H9 (cell line): ENCODE results near the gene MARCKS. TPM values are rescaled to one million over a fixed set of nuclear protein-coding genes. Genes with fewer than 3 reads are reported as not detected.

Experiments used
- DNase-seq: peaks from one replicate; pipeline ENCODE4 v3.0.0-alpha.2; 2017
- H2AFZ ChIP-seq: one replicate; pipeline ENCODE4 v1.6.1; 2013; ENCODE audit warnings: mild to moderate bottlenecking, low read length, control low read depth, moderate library complexity
- H2AK5ac ChIP-seq: 2 replicates; pipeline ENCODE4 v1.6.1; 2013; ENCODE audit warnings: low read length, control low read depth, mixed read lengths; ENCODE audit not compliant: insufficient read length
- H2BK120ac ChIP-seq: one replicate; pipeline ENCODE4 v1.6.1; 2013; ENCODE audit warnings: low read depth, mild to moderate bottlenecking, low read length, control low read depth, inconsistent platforms; ENCODE audit not compliant: poor library complexity, severe bottlenecking
- H2BK12ac ChIP-seq: 2 replicates; pipeline ENCODE4 v1.6.1; 2013; ENCODE audit warnings: low read length, control low read depth, mixed read lengths, low read depth; ENCODE audit not compliant: insufficient read length
- H2BK15ac ChIP-seq: 2 replicates; pipeline ENCODE4 v1.6.1; 2013; ENCODE audit warnings: low read depth, low read length, control low read depth
- H2BK20ac ChIP-seq: one replicate; pipeline ENCODE4 v1.6.1; 2013; ENCODE audit warnings: low read depth, mild to moderate bottlenecking, low read length, control low read depth, inconsistent platforms; ENCODE audit not compliant: poor library complexity, severe bottlenecking
- H2BK5ac ChIP-seq: 2 replicates; pipeline ENCODE4 v1.6.1; 2013; ENCODE audit warnings: low read length, control low read depth, mixed read lengths; ENCODE audit not compliant: insufficient read length
- H3K14ac ChIP-seq: 2 replicates; pipeline ENCODE4 v1.6.1; 2013; ENCODE audit warnings: low read length, control low read depth; ENCODE audit not compliant: insufficient read depth
- H3K18ac ChIP-seq: 2 replicates; pipeline ENCODE4 v1.6.1; 2013; ENCODE audit warnings: low read depth, mild to moderate bottlenecking, mixed read lengths, low read length, control low read depth; ENCODE audit not compliant: insufficient read length
- H3K23ac ChIP-seq: 2 replicates; pipeline ENCODE4 v1.6.1; 2013; ENCODE audit warnings: low read length, control low read depth, mixed read lengths, low read depth; ENCODE audit not compliant: insufficient read length
- H3K23me2 ChIP-seq: 2 replicates; pipeline ENCODE4 v1.6.1; 2013; ENCODE audit warnings: low read depth, mild to moderate bottlenecking, mixed read lengths, low read length, control low read depth; ENCODE audit not compliant: insufficient read length, poor library complexity, severe bottlenecking
- H3K27ac ChIP-seq: 2 replicates; pipeline ENCODE4 v1.5.1; 2013; ENCODE audit warnings: low read length, control low read depth, mixed read lengths, low read depth; ENCODE audit not compliant: insufficient read length
- H3K27me3 ChIP-seq: 2 replicates; pipeline ENCODE4 v1.6.1; 2013; ENCODE audit warnings: low read length, control low read depth, inconsistent platforms; ENCODE audit not compliant: insufficient read depth
- H3K4ac ChIP-seq: 2 replicates; pipeline ENCODE4 v1.6.1; 2013; ENCODE audit warnings: low read depth, mild to moderate bottlenecking, control low read depth, inconsistent platforms, low read length, moderate library complexity
- H3K4me1 ChIP-seq: 2 replicates; pipeline ENCODE4 v1.6.1; 2013; ENCODE audit warnings: low read length, control low read depth, inconsistent platforms; ENCODE audit not compliant: insufficient read depth
- H3K4me2 ChIP-seq: 2 replicates; pipeline ENCODE4 v1.6.1; 2013; ENCODE audit warnings: low read length, control low read depth, mixed read lengths; ENCODE audit not compliant: insufficient read length, insufficient read depth
- H3K56ac ChIP-seq: 2 replicates; pipeline ENCODE4 v1.6.1; 2013; ENCODE audit warnings: low read depth, mild to moderate bottlenecking, mixed read lengths, low read length, control low read depth; ENCODE audit not compliant: insufficient read length
- H3K79me1 ChIP-seq: 2 replicates; pipeline ENCODE4 v1.6.1; 2013; ENCODE audit warnings: low read depth, mild to moderate bottlenecking, moderate library complexity, low read length, control low read depth, inconsistent platforms; ENCODE audit not compliant: insufficient read depth, poor library complexity, severe bottlenecking
- H3K79me2 ChIP-seq: 2 replicates; pipeline ENCODE4 v1.6.1; 2013; ENCODE audit warnings: low read length, control low read depth, inconsistent platforms; ENCODE audit not compliant: insufficient read depth
- H3K9ac ChIP-seq: 2 replicates; pipeline ENCODE4 v1.6.1; 2013; ENCODE audit warnings: low read length, control low read depth, mixed read lengths; ENCODE audit not compliant: insufficient read length; ENCODE audit errors: extremely low read depth
- H3K9me3 ChIP-seq: one replicate; pipeline ENCODE4 v1.6.1; 2013; ENCODE audit warnings: low read depth, low read length, inconsistent platforms; ENCODE audit not compliant: control insufficient read depth
- H3T11ph ChIP-seq: one replicate; pipeline ENCODE4 v1.6.1; 2013; ENCODE audit warnings: mild to moderate bottlenecking, low read length, control low read depth, inconsistent platforms
- H4K20me1 ChIP-seq: one replicate; pipeline ENCODE4 v1.6.1; 2013; ENCODE audit not compliant: control insufficient read depth, insufficient read length, insufficient read depth
- H4K5ac ChIP-seq: 2 replicates; pipeline ENCODE4 v1.6.1; 2013; ENCODE audit warnings: low read depth, mild to moderate bottlenecking, mixed read lengths, low read length, control low read depth; ENCODE audit not compliant: insufficient read length
- H4K8ac ChIP-seq: replicated peaks from 2 replicates; pipeline ENCODE4 v1.6.1; 2013; ENCODE audit warnings: low read length, control low read depth, mixed read lengths, low read depth; ENCODE audit not compliant: insufficient read length
- H4K91ac ChIP-seq: 2 replicates; pipeline ENCODE4 v1.6.1; 2013; ENCODE audit warnings: low read depth, mild to moderate bottlenecking, moderate library complexity, mixed read lengths, low read length, control low read depth; ENCODE audit not compliant: insufficient read length
- H3K27ac Mint-ChIP-seq, 3 experiments: 2 replicates in 2 of 3; 3 replicates in 1 of 3; pipeline ENCODE4 v1.8.0; 2020 to 2021; ENCODE audit warnings: mixed read lengths in 3 of 3, mild to moderate bottlenecking in 1 of 3, moderate library complexity in 1 of 3
- H3K27me3 Mint-ChIP-seq: 2 replicates; pipeline ENCODE4 v1.8.0; 2021; ENCODE audit warnings: low read depth, mild to moderate bottlenecking, moderate library complexity, mixed read lengths
- H3K36me3 Mint-ChIP-seq, 3 experiments: 2 replicates in 2 of 3; 3 replicates in 1 of 3; pipeline ENCODE4 v1.8.0; 2020 to 2021; ENCODE audit warnings: low read depth in 3 of 3, mixed read lengths in 3 of 3; ENCODE audit not compliant: insufficient read depth in 1 of 3
- H3K4me1 Mint-ChIP-seq, 2 experiments: 2 replicates each; pipeline ENCODE4 v1.8.0; 2020; ENCODE audit warnings: mixed read lengths in 2 of 2
- H3K4me3 Mint-ChIP-seq, 2 experiments: 2 replicates in 1 of 2; 3 replicates in 1 of 2; pipeline ENCODE4 v1.8.0; 2020 to 2021; ENCODE audit warnings: mild to moderate bottlenecking in 2 of 2, mixed read lengths in 2 of 2, moderate library complexity in 1 of 2
- H3K9me3 Mint-ChIP-seq, 2 experiments: 2 replicates in 1 of 2; 3 replicates in 1 of 2; pipeline ENCODE4 v1.8.0; 2020; ENCODE audit warnings: mild to moderate bottlenecking in 2 of 2, mixed read lengths in 2 of 2, moderate library complexity in 1 of 2
- CTCF ChIP-seq: fragments of 200-600 bp; sonication (generic); conservative IDR thresholded peaks from 3 replicates; pipeline ENCODE4 v1.8.0; 2021; ENCODE audit warnings: antibody characterized with exemption, mild to moderate bottlenecking
- WGBS: extraction: QIAGEN DNeasy Blood & Tissue Kit; methylation state at CpG from one replicate; pipeline ENCODE4 v1.1.7; 2013; ENCODE audit warnings: missing lambda C conversion rate, low lambda C conversion rate, mixed read lengths; ENCODE audit not compliant: insufficient read length; ENCODE audit errors: extremely low coverage; 5-methylcytosine and 5-hydroxymethylcytosine counted together
- total RNA-seq: library from RNA; stranded (reverse); gene quantifications from 2 replicates; pipeline ENCODE4 v1.2.1, GENCODE V29; 2021

The MARCKS gene
- total RNA-seq, 1 experiment from 2014 or later, result 164 TPM

GRCh38 chr6:113857556-113858479 is 673 bp downstream of the MARCKS start:
- H3K56ac ChIP-seq, result peak overlapping the region; percentile 2
- no CpG with 5 or more reads among the region's 43 CpGs for WGBS
- peak overlapping the region; percentile 91 for H3K4me2 ChIP-seq
- H2BK5ac ChIP-seq, result peak overlapping the region; percentile 90
- H2AK5ac ChIP-seq, result peak overlapping the region; percentile 91
- H3K9ac ChIP-seq, result peak overlapping the region; percentile 100
- peak overlapping the region; percentile 99 for H3K18ac ChIP-seq
- DNase-seq, result peak; percentile 52
- no peak overlapping the region; a peak in 2 of 7 replicates for H3K27ac Mint-ChIP-seq
- peaks cover 5% of the 10 kb centered on the region; the same call in 1 of the 2 replicates for H3K79me2 ChIP-seq
- peaks cover 18% of the 10 kb centered on the region for H3K27me3 ChIP-seq
- H3K4me1 Mint-ChIP-seq, result peaks cover 8 to 23% of the 10 kb centered on the region in 2 experiments
- H4K91ac ChIP-seq, result peak overlapping the region; percentile 99
- no peaks in the 10 kb centered on the region for H3K79me1 ChIP-seq
- H3K4ac ChIP-seq, result peak overlapping the region; percentile 100; the same call in 1 of the 2 replicates
- H3K4me3 Mint-ChIP-seq, result no peak overlapping the region
- peaks cover 0 to 4% of the 10 kb centered on the region in 2 experiments; a peak in 2 of 5 replicates for H3K9me3 Mint-ChIP-seq
- H3K9me3 ChIP-seq, result no peaks in the 10 kb centered on the region
- H3K14ac ChIP-seq, result peak overlapping the region; percentile 100
- no peak overlapping the region for H2AFZ ChIP-seq
- peaks cover 15 to 31% (median 27%) of the 10 kb centered on the region in 3 experiments for H3K36me3 Mint-ChIP-seq
- H2BK12ac ChIP-seq, result peak overlapping the region; percentile 85
- peak overlapping the region; percentile 74 for H3K27ac ChIP-seq
- TF ChIP-seq CTCF, result no peak
- no peak overlapping the region for H2BK20ac ChIP-seq
- peak overlapping the region; percentile 69; the same call in 1 of the 2 replicates for H2BK15ac ChIP-seq
- peaks cover 15% of the 10 kb centered on the region for H3K27me3 Mint-ChIP-seq
- peak overlapping the region; percentile 76 for H3K23ac ChIP-seq
- H4K20me1 ChIP-seq, result no peaks in the 10 kb centered on the region
- H4K8ac ChIP-seq, result peak overlapping the region; percentile 93
- H3K23me2 ChIP-seq, result peaks cover 28% of the 10 kb centered on the region
- H4K5ac ChIP-seq, result peak overlapping the region; percentile 99
- no peaks in the 10 kb centered on the region for H3K4me1 ChIP-seq
- H2BK120ac ChIP-seq, result peak overlapping the region; percentile 99
- peak overlapping the region; percentile 98 for H3T11ph ChIP-seq
